ENCODE measurements around the gene SYTL1. TPM values are rescaled to one million over a fixed set of nuclear protein-coding genes. Genes with fewer than 3 reads are reported as not detected.

Gene SYTL1
- total and polyA plus RNA-seq, 12 donors = 0.22 to 10.9 (median 1.0) TPM; not detected in 2

GRCh38 chr1:27358928-27359313 lies 17.1 kb downstream of the SYTL1 start:
- 92 to 99% (median 96%) methylated on average over 5 of the region's 5 CpGs for WGBS, 4 donors
- no peak for DNase-seq
- H3K27me3 ChIP-seq = no peaks in the 10 kb centered on the region
- H3K4me1 ChIP-seq (replicated peaks in 1 of 2) = peaks cover 0 to 5% of the 10 kb centered on the region in 2 donors
- no peak overlapping the region for H3K27ac ChIP-seq
- peaks cover 0 to 74% of the 10 kb centered on the region in 2 donors for H3K36me3 ChIP-seq (replicated peaks in 1 of 2)
- intact Hi-C loops (cut with DNase I) = loop anchor here (5.0 to 10.0 kb wide), 2 partner anchors 33 to 54 kb away; partner anchors contain the start of gene GPR3 (in 2 of the 2)
- TF ChIP-seq, protein P1, sequence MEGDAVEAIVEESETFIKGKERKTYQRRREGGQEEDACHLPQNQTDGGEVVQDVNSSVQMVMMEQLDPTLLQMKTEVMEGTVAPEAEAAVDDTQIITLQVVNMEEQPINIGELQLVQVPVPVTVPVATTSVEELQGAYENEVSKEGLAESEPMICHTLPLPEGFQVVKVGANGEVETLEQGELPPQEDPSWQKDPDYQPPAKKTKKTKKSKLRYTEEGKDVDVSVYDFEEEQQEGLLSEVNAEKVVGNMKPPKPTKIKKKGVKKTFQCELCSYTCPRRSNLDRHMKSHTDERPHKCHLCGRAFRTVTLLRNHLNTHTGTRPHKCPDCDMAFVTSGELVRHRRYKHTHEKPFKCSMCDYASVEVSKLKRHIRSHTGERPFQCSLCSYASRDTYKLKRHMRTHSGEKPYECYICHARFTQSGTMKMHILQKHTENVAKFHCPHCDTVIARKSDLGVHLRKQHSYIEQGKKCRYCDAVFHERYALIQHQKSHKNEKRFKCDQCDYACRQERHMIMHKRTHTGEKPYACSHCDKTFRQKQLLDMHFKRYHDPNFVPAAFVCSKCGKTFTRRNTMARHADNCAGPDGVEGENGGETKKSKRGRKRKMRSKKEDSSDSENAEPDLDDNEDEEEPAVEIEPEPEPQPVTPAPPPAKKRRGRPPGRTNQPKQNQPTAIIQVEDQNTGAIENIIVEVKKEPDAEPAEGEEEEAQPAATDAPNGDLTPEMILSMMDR (IDR thresholded peaks at IDR 0.05) = no peak
- no peak for TF ChIP-seq POLR2A (IDR thresholded peaks at IDR 0.05)
- no peak overlapping the region for H3K4me3 ChIP-seq
- no peaks in the 10 kb centered on the region for H3K9me3 ChIP-seq (replicated peaks in 1 of 3)

DNA sequence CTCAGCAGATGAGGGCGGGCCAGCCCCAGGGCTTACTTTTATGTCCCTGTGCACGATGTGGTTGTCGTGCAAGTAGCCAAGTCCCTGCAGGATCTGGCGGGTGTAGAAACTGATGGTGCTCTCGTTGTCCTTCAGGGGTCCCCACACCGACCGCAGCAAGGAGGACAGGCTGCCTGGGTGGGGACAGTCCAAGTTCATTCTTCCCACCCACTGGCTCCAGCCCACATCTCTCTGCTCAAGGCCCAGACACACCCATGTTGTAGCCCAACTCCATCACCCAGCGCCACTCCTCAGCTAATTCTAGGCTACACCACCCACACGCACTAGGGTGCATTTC lies 18.0 kb downstream of the SYTL1 start:
- intact Hi-C loops (cut with DNase I) = loop anchor here (5.0 to 10.0 kb wide), 2 partner anchors 33 to 55 kb away; partner anchors contain the start of gene GPR3 (in 2 of the 2)
- 61 to 68% (median 66%) methylated on average over 3 to 9 of the region's 9 CpGs for WGBS, 4 donors
- peaks cover 0 to 75% of the 10 kb centered on the region in 2 donors for H3K36me3 ChIP-seq (replicated peaks in 1 of 2)
- no peak overlapping the region for H3K27ac ChIP-seq
- no peak overlapping the region for H3K4me3 ChIP-seq
- peaks cover 0 to 9% of the 10 kb centered on the region in 2 donors for H3K4me1 ChIP-seq (replicated peaks in 1 of 2)
- TF ChIP-seq, protein P1 (IDR thresholded peaks at IDR 0.05) = no peak
- no peak for TF ChIP-seq POLR2A (IDR thresholded peaks at IDR 0.05)
- H3K9me3 ChIP-seq (replicated peaks in 1 of 3) = no peaks in the 10 kb centered on the region
- H3K27me3 ChIP-seq = no peaks in the 10 kb centered on the region
- DNase-seq = no peak

GRCh38 chr1:27360159-27361043 lies 18.6 kb downstream of the SYTL1 start:
- Histone ChIP-seq H3K27me3 (no peaks in the 10 kb centered on the region), H3K4me1 (replicated peaks in 1 of 2) (peaks cover 0 to 15% of the 10 kb centered on the region in 2 donors), H3K9me3 (replicated peaks in 1 of 3) (no peaks in the 10 kb centered on the region), H3K27ac (no peak overlapping the region), H3K4me3 (peak overlapping the region in 1 of 4 donors; percentile 37), H3K36me3 (replicated peaks in 1 of 2) (peaks cover 0 to 69% of the 10 kb centered on the region in 2 donors)
- peak in 2 of 7 donors; percentile 33 to 36 for DNase-seq
- 34 to 44% (median 39%) methylated on average over 42 to 71 of the region's 71 CpGs for WGBS, 4 donors
- intact Hi-C loops (cut with DNase I) = no loop called here
- TF ChIP-seq, protein P1 (IDR thresholded peaks at IDR 0.05) = no peak

DNA sequence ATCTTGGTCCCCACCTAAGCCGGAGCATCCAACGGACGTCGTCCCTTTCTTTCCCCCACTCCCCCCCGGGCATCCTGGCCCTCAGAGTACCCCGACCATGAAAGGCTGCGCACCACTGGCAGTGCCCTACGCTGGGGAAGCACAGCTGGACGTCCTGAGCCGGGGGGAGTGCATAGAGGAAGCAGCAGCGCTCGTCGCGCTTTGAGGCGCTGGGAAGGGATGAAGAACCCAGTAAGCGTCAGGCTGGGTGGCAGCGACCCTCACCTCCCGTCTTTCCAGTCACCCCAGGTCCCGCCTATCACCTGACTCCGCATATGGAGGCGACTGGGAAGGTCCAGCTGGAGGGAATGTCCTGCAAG lies 19.2 kb downstream of the SYTL1 start:
- DNase-seq = no peak
- 82 to 100% (median 86%) methylated on average over 5 to 21 of the region's 21 CpGs for WGBS, 4 donors
- Histone ChIP-seq H3K36me3 (replicated peaks in 1 of 2) (peaks cover 0 to 63% of the 10 kb centered on the region in 2 donors), H3K27me3 (no peaks in the 10 kb centered on the region), H3K4me1 (replicated peaks in 1 of 2) (peaks cover 0 to 15% of the 10 kb centered on the region in 2 donors), H3K27ac (no peak overlapping the region), H3K9me3 (replicated peaks in 1 of 3) (no peaks in the 10 kb centered on the region), H3K4me3 (no peak overlapping the region)
- intact Hi-C loops (cut with DNase I) = no loop called here
- TF ChIP-seq POLR2A (IDR thresholded peaks at IDR 0.05) = no peak
- TF ChIP-seq, protein P1 (IDR thresholded peaks at IDR 0.05) = no peak

Measured in adrenal gland (tissue), 12 donors.